Measurements from ENCODE around the gene GINS2.

GINS2 gene

GRCh38 chr16:85716680-85717038 lies 27.9 kb upstream of the GINS2 start:
- in situ Hi-C loops (cut with MboI; ENCODE audit: low sequenced_read_pairs), result no loop called here

GRCh38 chr16:85716022-85716679 lies 27.4 kb upstream of the GINS2 start:
- in situ Hi-C loops (cut with MboI; ENCODE audit: low sequenced_read_pairs), result no loop called here

GRCh38 chr16:85715169-85716021 lies 26.6 kb upstream of the GINS2 start:
- in situ Hi-C loops (cut with MboI; ENCODE audit: low sequenced_read_pairs), result no loop called here

- in situ Hi-C loops (cut with MboI; ENCODE audit: low sequenced_read_pairs), result no loop called here
These were observed 24.0 kb upstream of the GINS2 start for GRCh38 chr16:85712801-85713200.

GRCh38 chr16:85711982-85712587 lies 23.3 kb upstream of the GINS2 start:
- in situ Hi-C loops (cut with MboI; ENCODE audit: low sequenced_read_pairs), result no loop called here

GRCh38 chr16:85710732-85711131 lies 22.0 kb upstream of the GINS2 start:
- in situ Hi-C loops (cut with MboI; ENCODE audit: low sequenced_read_pairs), result no loop called here

- in situ Hi-C loops (cut with MboI; ENCODE audit: low sequenced_read_pairs), result no loop called here
These were observed 21.2 kb upstream of the GINS2 start for GRCh38 chr16:85709766-85710585.

- in situ Hi-C loops (cut with MboI; ENCODE audit: low sequenced_read_pairs), result no loop called here
These were observed 19.6 kb upstream of the GINS2 start for GRCh38 chr16:85708338-85708737.

GRCh38 chr16:85707528-85708095 lies 18.9 kb upstream of the GINS2 start:
- in situ Hi-C loops (cut with MboI; ENCODE audit: low sequenced_read_pairs), result no loop called here

GRCh38 chr16:85706449-85707034 lies 17.8 kb upstream of the GINS2 start:
- in situ Hi-C loops (cut with MboI; ENCODE audit: low sequenced_read_pairs), result no loop called here

GRCh38 chr16:85704900-85705846 lies 16.4 kb upstream of the GINS2 start:
- in situ Hi-C loops (cut with MboI; ENCODE audit: low sequenced_read_pairs), result no loop called here

- in situ Hi-C loops (cut with MboI; ENCODE audit: low sequenced_read_pairs), result no loop called here
These were observed 15.3 kb upstream of the GINS2 start for GRCh38 chr16:85704011-85704410.

GRCh38 chr16:85699628-85700027 lies 10.9 kb upstream of the GINS2 start:
- in situ Hi-C loops (cut with MboI; ENCODE audit: low sequenced_read_pairs), result no loop called here

- in situ Hi-C loops (cut with MboI; ENCODE audit: low sequenced_read_pairs), result no loop called here
These were observed 10.3 kb upstream of the GINS2 start for GRCh38 chr16:85698935-85699558.

GRCh38 chr16:85698459-85698891 lies 9.7 kb upstream of the GINS2 start:
- in situ Hi-C loops (cut with MboI; ENCODE audit: low sequenced_read_pairs), result no loop called here

- in situ Hi-C loops (cut with MboI; ENCODE audit: low sequenced_read_pairs), result no loop called here
These were observed 8.7 kb upstream of the GINS2 start for GRCh38 chr16:85697431-85697830.

GRCh38 chr16:85696781-85697180 lies 8.0 kb upstream of the GINS2 start:
- in situ Hi-C loops (cut with MboI; ENCODE audit: low sequenced_read_pairs), result no loop called here

GRCh38 chr16:85695196-85696128 lies 6.7 kb upstream of the GINS2 start:
- in situ Hi-C loops (cut with MboI; ENCODE audit: low sequenced_read_pairs), result no loop called here
